ENCODE measurements around the gene NR5A1.

NR5A1 gene

GRCh38 chr9:124493794-124494479 lies 13.3 kb downstream of the NR5A1 start (continued):
- no peak for TF ChIP-seq ZNF362 (tag by site-specific recombination; IDR thresholded peaks at IDR 0.05)

- Histone ChIP-seq H3K4me1 (ENCODE audit: control insufficient read depth, insufficient read depth, low read length) (no peaks in the 10 kb centered on the region), H3K4me3 (ENCODE audit: low read depth, low read length) (no peak overlapping the region), H3K27ac (ENCODE audit: extremely low read depth, low read depth, low read length) (no peak overlapping the region), H3K36me3 (ENCODE audit: control insufficient read depth in 2 of 2, insufficient read depth in 1 of 2, low read length in 2 of 2) (no peaks in the 10 kb centered on the region), H3K9me3 (ENCODE audit: control insufficient read depth, insufficient read depth, low read depth, low read length) (no peaks in the 10 kb centered on the region)
- CTCF ChIA-PET: interaction anchor here (0.5 kb wide), 1 partner anchor 13 kb away, joined by 3 read pairs; no protein-coding TSS in a partner anchor
- POLR2A ChIA-PET: no interaction called here
- TF ChIP-seq TRIM28 (IDR thresholded peaks at IDR 0.05; ENCODE audit: borderline replicate concordance, low read length) (no peak), ZBTB48 (tag by site-specific recombination; IDR thresholded peaks at IDR 0.05) (no peak), ZNF112 (tag by site-specific recombination; IDR thresholded peaks at IDR 0.05) (no peak), PBX3 (CRISPR knock-in tag; IDR thresholded peaks at IDR 0.05) (no peak), ZNF76 (tag by site-specific recombination; IDR thresholded peaks at IDR 0.05; ENCODE audit: borderline replicate concordance, low read depth) (no peak), SCRT1 (tag by site-specific recombination; IDR thresholded peaks at IDR 0.05; ENCODE audit: borderline replicate concordance) (no peak), ZEB2 (tag by site-specific recombination; IDR thresholded peaks at IDR 0.05) (no peak), ZNF580 (tag by site-specific recombination; IDR thresholded peaks at IDR 0.05) (no peak), ZNF670 (tag by site-specific recombination; IDR thresholded peaks at IDR 0.05; ENCODE audit: low read depth) (no peak), ZNF114 (tag by site-specific recombination; IDR thresholded peaks at IDR 0.05) (no peak), ZBTB11 (tag by site-specific recombination; conservative IDR thresholded peaks at IDR 0.05; ENCODE audit: low read depth) (no peak), ZNF426 (tag by site-specific recombination; IDR thresholded peaks at IDR 0.05) (no peak), ZBTB44 (tag by site-specific recombination; IDR thresholded peaks at IDR 0.05) (no peak), ZNF302 (tag by site-specific recombination; IDR thresholded peaks at IDR 0.05; ENCODE audit: low read depth) (no peak), OSR2 (tag by site-specific recombination; IDR thresholded peaks at IDR 0.05) (no peak), ZFP37 (tag by site-specific recombination; IDR thresholded peaks at IDR 0.05) (no peak), ZSCAN4 (tag by site-specific recombination; IDR thresholded peaks at IDR 0.05) (no peak), ZNF24 (tag by site-specific recombination; IDR thresholded peaks at IDR 0.05) (no peak)
Observed at GRCh38 chr9:124493218-124493617, 14.0 kb downstream of the NR5A1 start.
